ENCODE measurements around the gene AOPEP. TPM values are rescaled to one million over a fixed set of nuclear protein-coding genes. Genes with fewer than 3 reads are reported as not detected.

Gene AOPEP
- total RNA-seq, 1 experiment from 2014 or later = 32.4 TPM

DNA sequence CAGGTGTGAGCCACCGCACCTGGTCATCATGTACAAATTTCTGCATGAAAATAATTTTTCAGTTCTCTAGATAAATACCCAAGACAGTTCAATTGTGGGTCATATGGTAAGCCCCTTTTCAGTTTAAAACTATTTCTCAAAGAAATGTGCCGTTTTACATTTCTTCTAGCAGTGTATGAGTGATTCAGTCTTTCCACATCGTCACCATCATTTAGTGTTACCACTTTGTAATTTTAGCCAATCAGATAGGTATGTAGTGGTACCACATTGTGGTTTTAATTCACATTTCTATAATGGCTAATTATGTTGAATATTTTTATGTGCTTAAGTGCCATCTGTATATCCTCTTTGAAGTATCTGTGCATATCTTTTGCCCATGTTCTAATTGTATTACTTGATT, 163.1 kb downstream of the AOPEP start:
- no peak for DNase-seq (ENCODE audit: unreplicated experiment)
- H3K27ac Mint-ChIP-seq (ENCODE audit: low read depth, unreplicated experiment) = no peak overlapping the region
- no peak overlapping the region for H3K4me3 Mint-ChIP-seq (ENCODE audit: unreplicated experiment)
- no TSS peak for BruUV-seq (replicated peaks)
- ChIA-PET CTCF (no interaction called here), POLR2A (no interaction called here)
- peaks cover 15% of the 10 kb centered on the region for H3K9me3 Mint-ChIP-seq (ENCODE audit: unreplicated experiment)
- no peaks in the 10 kb centered on the region for H3K27me3 Mint-ChIP-seq (ENCODE audit: insufficient read depth, unreplicated experiment)
- TF ChIP-seq, protein P1, sequence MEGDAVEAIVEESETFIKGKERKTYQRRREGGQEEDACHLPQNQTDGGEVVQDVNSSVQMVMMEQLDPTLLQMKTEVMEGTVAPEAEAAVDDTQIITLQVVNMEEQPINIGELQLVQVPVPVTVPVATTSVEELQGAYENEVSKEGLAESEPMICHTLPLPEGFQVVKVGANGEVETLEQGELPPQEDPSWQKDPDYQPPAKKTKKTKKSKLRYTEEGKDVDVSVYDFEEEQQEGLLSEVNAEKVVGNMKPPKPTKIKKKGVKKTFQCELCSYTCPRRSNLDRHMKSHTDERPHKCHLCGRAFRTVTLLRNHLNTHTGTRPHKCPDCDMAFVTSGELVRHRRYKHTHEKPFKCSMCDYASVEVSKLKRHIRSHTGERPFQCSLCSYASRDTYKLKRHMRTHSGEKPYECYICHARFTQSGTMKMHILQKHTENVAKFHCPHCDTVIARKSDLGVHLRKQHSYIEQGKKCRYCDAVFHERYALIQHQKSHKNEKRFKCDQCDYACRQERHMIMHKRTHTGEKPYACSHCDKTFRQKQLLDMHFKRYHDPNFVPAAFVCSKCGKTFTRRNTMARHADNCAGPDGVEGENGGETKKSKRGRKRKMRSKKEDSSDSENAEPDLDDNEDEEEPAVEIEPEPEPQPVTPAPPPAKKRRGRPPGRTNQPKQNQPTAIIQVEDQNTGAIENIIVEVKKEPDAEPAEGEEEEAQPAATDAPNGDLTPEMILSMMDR (IDR thresholded peaks at IDR 0.05; ENCODE audit: unreplicated experiment) = no peak
- intact Hi-C loops (cut with micrococcal nuclease) = no loop called here
- H3K4me1 Mint-ChIP-seq (ENCODE audit: insufficient read depth, unreplicated experiment) = peaks cover 23% of the 10 kb centered on the region
- no peaks in the 10 kb centered on the region for H3K36me3 Mint-ChIP-seq (ENCODE audit: insufficient read depth, unreplicated experiment)

DNA sequence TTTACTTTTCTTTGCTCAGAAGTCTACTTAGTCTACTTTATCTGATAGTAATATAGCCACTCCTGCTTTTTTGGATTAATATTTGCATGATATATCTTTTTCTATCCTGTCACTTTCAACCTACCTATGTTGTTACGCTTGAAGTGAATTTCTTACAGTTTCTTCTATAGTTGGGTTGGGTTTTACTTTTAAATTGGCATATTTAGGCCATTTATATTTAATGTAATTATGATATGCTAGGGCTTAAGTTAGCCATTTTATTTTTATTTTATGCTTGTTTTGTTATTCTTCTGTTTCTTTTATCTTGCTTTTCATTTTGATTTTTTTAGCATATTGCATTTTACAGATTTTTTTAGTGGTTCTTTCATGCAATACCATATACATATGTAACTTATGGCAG, 164.7 kb downstream of the AOPEP start:
- CTCF ChIA-PET = interaction anchor here (0.6 to 0.7 kb wide), 2 partner anchors 9 to 240 kb away, joined by 3 read pairs; no protein-coding TSS in a partner anchor
- Mint-ChIP-seq H3K27me3 (ENCODE audit: insufficient read depth, unreplicated experiment) (no peaks in the 10 kb centered on the region), H3K9me3 (ENCODE audit: unreplicated experiment) (peaks cover 15% of the 10 kb centered on the region), H3K27ac (ENCODE audit: low read depth, unreplicated experiment) (no peak overlapping the region), H3K4me1 (ENCODE audit: insufficient read depth, unreplicated experiment) (peaks cover 13% of the 10 kb centered on the region), H3K4me3 (ENCODE audit: unreplicated experiment) (no peak overlapping the region), H3K36me3 (ENCODE audit: insufficient read depth, unreplicated experiment) (no peaks in the 10 kb centered on the region)
- POLR2A ChIA-PET = interaction anchor here (1.7 kb wide), 1 partner anchor 10 kb away, joined by 9 read pairs; no protein-coding TSS in a partner anchor
- intact Hi-C loops (cut with micrococcal nuclease) = no loop called here
- BruUV-seq (replicated peaks) = no TSS peak
- TF ChIP-seq, protein P1 (IDR thresholded peaks at IDR 0.05; ENCODE audit: unreplicated experiment) = no peak
- no peak for DNase-seq (ENCODE audit: unreplicated experiment)

DNA sequence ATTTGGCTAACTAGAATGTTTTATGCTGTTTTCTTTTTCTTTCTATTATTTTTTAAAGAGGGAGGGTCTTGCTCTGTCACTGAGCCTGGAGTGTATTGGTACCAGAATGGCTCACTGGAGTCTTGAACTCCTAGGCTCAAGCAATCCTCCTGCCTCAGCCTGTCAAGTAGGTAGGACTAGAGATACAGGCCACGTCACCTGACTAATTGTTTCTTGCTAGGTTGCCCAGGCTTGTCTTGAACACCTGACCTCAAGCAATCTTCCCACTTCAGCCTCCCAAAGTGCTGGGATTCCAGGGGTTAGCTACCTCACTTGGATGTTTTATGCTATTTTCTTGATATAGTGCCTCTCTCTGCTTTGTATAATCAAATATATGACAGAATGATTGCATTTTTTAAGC, 166.2 kb downstream of the AOPEP start:
- Mint-ChIP-seq H3K9me3 (ENCODE audit: unreplicated experiment) (peaks cover 15% of the 10 kb centered on the region), H3K4me3 (ENCODE audit: unreplicated experiment) (no peak overlapping the region), H3K27me3 (ENCODE audit: insufficient read depth, unreplicated experiment) (no peaks in the 10 kb centered on the region), H3K4me1 (ENCODE audit: insufficient read depth, unreplicated experiment) (peaks cover 13% of the 10 kb centered on the region), H3K27ac (ENCODE audit: low read depth, unreplicated experiment) (peak overlapping the region; percentile 31), H3K36me3 (ENCODE audit: insufficient read depth, unreplicated experiment) (no peaks in the 10 kb centered on the region)
- ChIA-PET POLR2A (no interaction called here), CTCF (no interaction called here)
- no TSS peak for BruUV-seq (replicated peaks)
- intact Hi-C loops (cut with micrococcal nuclease) = no loop called here
- TF ChIP-seq, protein P1 (IDR thresholded peaks at IDR 0.05; ENCODE audit: unreplicated experiment) = no peak
- DNase-seq (ENCODE audit: unreplicated experiment) = no peak

DNA sequence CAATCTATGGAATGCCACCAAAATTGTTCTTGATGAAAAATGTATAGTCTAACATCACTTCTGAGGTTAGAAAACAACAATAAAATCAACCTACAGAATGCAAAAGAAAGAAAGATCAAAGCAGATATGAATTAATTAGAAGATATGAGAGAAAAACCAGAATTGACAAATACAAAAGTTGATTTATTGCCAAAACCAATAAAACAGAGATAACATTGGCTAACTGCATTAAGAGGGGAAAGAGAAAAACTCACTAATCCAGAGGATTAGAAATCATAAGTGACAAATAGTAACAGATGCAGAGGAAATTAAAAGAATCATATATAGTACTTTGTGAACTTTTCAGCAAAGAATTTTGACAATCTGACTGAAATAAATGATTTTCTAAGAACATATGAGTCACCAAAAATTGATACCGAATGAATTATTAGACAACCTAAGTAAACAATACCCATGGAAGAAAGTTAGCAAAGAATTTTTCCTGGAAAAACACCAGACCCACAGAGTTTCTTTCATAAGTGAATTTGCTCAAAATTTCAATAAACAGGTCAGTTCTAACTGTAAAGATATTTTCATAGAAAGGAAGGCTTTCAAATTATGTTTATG, 167.7 kb downstream of the AOPEP start:
- TF ChIP-seq, protein P1 (IDR thresholded peaks at IDR 0.05; ENCODE audit: unreplicated experiment) = no peak
- POLR2A ChIA-PET = interaction anchor here (1.0 to 1.2 kb wide), 5 partner anchors 26 to 111 kb away, joined by 3 read pairs; no protein-coding TSS in a partner anchor
- CTCF ChIA-PET = no interaction called here
- Mint-ChIP-seq H3K27ac (ENCODE audit: low read depth, unreplicated experiment) (no peak overlapping the region), H3K36me3 (ENCODE audit: insufficient read depth, unreplicated experiment) (no peaks in the 10 kb centered on the region), H3K4me1 (ENCODE audit: insufficient read depth, unreplicated experiment) (peaks cover 13% of the 10 kb centered on the region), H3K4me3 (ENCODE audit: unreplicated experiment) (no peak overlapping the region), H3K9me3 (ENCODE audit: unreplicated experiment) (peaks cover 15% of the 10 kb centered on the region), H3K27me3 (ENCODE audit: insufficient read depth, unreplicated experiment) (no peaks in the 10 kb centered on the region)
- intact Hi-C loops (cut with micrococcal nuclease) = no loop called here
- no peak for DNase-seq (ENCODE audit: unreplicated experiment)
- BruUV-seq (replicated peaks) = no TSS peak

All from MCF 10A (cell line).